WERI-Rb-1 (cell line): ENCODE data around the gene PCNX1.

Experiments used
- DNase-seq: peaks from one replicate; pipeline ENCODE4 v3.0.0-alpha.2; 2020
- H3K27ac ChIP-seq: fragments of 250-450 bp; sonication (Bioruptor Pico); 2 replicates; pipeline ENCODE4 v1.5.1; 2020; ENCODE audit warnings: mild to moderate bottlenecking, moderate library complexity
- H3K27me3 ChIP-seq: fragments of 250-450 bp; sonication (Bioruptor Pico); 2 replicates; pipeline ENCODE4 v1.5.1; 2021; ENCODE audit warnings: mild to moderate bottlenecking, low read depth, moderate library complexity; ENCODE audit not compliant: insufficient read depth, severe bottlenecking
- H3K36me3 ChIP-seq: fragments of 250-450 bp; sonication (Bioruptor Pico); 2 replicates; pipeline ENCODE4 v1.5.1; 2020; ENCODE audit warnings: mild to moderate bottlenecking, moderate library complexity
- H3K4me3 ChIP-seq: 2 replicates; pipeline ENCODE4 v1.5.1; 2011; ENCODE audit warnings: low read depth, mild to moderate bottlenecking, control low read depth, low read length
- H3K9me3 ChIP-seq: fragments of 250-450 bp; sonication (Bioruptor Pico); 2 replicates; pipeline ENCODE4 v1.5.1; 2021; ENCODE audit warnings: mild to moderate bottlenecking, moderate library complexity; ENCODE audit not compliant: severe bottlenecking
- TF ChIP-seq, protein P1 (sequence below): IDR thresholded peaks from 2 replicates; pipeline ENCODE4 v1.5.1; 2011; ENCODE audit warnings: low read depth, mild to moderate bottlenecking, control low read depth, inconsistent platforms, low read length

The PCNX1 gene

DNA sequence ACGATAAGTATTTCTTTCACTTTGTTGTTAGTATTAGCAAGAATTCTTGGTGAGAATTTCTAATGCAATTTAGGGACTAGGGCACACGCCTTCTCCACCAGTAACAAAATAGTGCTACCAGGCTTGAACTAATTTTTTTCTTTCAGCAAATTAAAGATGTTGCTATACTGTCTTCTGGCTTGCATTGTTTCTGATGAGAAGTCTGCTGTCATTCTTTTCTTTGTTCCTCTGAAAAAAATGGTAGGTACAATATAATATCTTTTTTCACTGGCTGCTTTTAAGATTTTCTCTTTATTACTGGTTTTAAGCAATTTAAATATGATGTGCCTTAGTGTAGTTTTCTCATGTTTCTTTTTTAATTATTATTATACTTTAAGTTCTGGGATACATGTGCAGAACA is 171.2 kb downstream of the PCNX1 start:
- DNase-seq, result no peak
- no peaks in the 10 kb centered on the region for H3K27me3 ChIP-seq
- peaks cover 46% of the 10 kb centered on the region for H3K36me3 ChIP-seq
- no peak overlapping the region for H3K4me3 ChIP-seq
- TF ChIP-seq, protein P1, sequence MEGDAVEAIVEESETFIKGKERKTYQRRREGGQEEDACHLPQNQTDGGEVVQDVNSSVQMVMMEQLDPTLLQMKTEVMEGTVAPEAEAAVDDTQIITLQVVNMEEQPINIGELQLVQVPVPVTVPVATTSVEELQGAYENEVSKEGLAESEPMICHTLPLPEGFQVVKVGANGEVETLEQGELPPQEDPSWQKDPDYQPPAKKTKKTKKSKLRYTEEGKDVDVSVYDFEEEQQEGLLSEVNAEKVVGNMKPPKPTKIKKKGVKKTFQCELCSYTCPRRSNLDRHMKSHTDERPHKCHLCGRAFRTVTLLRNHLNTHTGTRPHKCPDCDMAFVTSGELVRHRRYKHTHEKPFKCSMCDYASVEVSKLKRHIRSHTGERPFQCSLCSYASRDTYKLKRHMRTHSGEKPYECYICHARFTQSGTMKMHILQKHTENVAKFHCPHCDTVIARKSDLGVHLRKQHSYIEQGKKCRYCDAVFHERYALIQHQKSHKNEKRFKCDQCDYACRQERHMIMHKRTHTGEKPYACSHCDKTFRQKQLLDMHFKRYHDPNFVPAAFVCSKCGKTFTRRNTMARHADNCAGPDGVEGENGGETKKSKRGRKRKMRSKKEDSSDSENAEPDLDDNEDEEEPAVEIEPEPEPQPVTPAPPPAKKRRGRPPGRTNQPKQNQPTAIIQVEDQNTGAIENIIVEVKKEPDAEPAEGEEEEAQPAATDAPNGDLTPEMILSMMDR, result no peak
- peaks cover 6% of the 10 kb centered on the region for H3K9me3 ChIP-seq
- no peak overlapping the region for H3K27ac ChIP-seq

GRCh38 chr14:71086567-71086966 is 179.3 kb downstream of the PCNX1 start:
- Histone ChIP-seq H3K4me3 (no peak overlapping the region), H3K27me3 (no peaks in the 10 kb centered on the region), H3K36me3 (peaks cover 23% of the 10 kb centered on the region), H3K27ac (no peak overlapping the region), H3K9me3 (no peaks in the 10 kb centered on the region)
- TF ChIP-seq, protein P1, result no peak
- no peak for DNase-seq

DNA sequence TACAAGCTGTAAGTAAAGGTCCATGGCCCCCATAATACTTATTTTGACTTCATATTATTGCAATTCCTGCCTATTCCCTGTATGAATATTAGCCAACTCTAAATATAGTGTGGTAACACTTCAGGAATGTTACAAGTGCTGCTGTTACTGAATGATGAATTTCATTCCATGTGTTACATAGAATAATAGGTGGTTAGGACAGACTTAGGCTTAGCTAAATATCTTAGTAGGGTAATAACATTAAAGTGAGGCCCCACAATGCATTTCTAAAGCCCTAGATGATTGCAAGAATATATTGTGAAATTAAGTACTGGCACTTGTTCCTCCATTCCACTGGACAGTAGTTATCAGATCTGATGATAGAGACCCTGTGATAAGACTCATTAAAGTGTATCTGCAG is 182.7 kb downstream of the PCNX1 start:
- Histone ChIP-seq H3K27me3 (no peaks in the 10 kb centered on the region), H3K36me3 (peaks cover 21% of the 10 kb centered on the region), H3K27ac (no peak overlapping the region), H3K9me3 (no peaks in the 10 kb centered on the region), H3K4me3 (no peak overlapping the region)
- TF ChIP-seq, protein P1, result no peak
- DNase-seq, result no peak

DNA sequence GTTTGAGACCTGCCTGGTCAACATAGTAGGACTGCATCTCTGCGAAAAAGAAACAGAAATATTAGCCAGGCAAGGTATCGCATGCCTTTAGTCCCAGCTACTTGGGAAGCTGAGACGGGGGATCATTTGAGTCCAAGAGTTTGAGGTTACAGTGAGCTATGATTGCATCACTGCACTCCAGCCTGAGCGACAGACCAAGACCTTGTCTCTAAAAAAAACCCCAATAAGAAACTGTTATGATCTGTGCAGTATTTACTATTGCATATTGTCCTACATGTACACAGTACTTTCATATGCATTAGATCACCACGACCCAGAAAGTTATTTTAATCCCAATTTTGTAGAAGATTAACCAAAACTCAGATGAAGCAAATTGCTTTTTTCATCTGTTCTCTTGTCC is 187.5 kb downstream of the PCNX1 start:
- Histone ChIP-seq H3K4me3 (no peak overlapping the region), H3K27me3 (no peaks in the 10 kb centered on the region), H3K27ac (no peak overlapping the region), H3K36me3 (peaks cover 6% of the 10 kb centered on the region), H3K9me3 (no peaks in the 10 kb centered on the region)
- DNase-seq, result no peak
- TF ChIP-seq, protein P1, result no peak

DNA sequence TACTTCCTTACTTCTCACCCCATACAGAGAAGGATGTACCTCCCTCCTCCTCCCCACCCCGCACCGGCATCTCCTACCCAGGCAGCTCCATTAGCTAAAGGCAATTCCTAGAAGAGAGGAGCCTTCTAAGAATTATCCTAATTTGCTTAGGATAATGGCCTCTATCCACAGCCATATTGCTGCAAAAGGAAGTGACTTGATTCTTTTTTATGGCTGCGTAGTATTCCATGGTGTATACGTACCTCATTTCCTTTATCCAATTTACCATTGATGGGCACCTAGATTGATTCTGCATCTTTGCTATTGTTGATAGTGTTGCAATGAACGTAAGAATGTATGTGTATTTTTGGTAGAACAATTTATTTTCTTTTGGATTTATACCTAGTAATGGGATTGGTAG is 189.7 kb downstream of the PCNX1 start:
- no peaks in the 10 kb centered on the region for H3K9me3 ChIP-seq
- no peak overlapping the region for H3K27ac ChIP-seq
- no peak for DNase-seq
- H3K27me3 ChIP-seq, result no peaks in the 10 kb centered on the region
- no peak overlapping the region for H3K4me3 ChIP-seq
- peaks cover under 1% of the 10 kb centered on the region for H3K36me3 ChIP-seq
- TF ChIP-seq, protein P1, result no peak

- Histone ChIP-seq H3K4me3 (no peak overlapping the region), H3K9me3 (no peaks in the 10 kb centered on the region), H3K36me3 (peaks cover 39% of the 10 kb centered on the region), H3K27ac (no peak overlapping the region), H3K27me3 (no peaks in the 10 kb centered on the region)
- DNase-seq, result peak; percentile 25
- TF ChIP-seq, protein P1, result peak; percentile 50
Observed at GRCh38 chr14:71103662-71104484, 196.6 kb downstream of the PCNX1 start.
